Esophagus squamous epithelium (tissue), 5 donors: ENCODE measurements around the gene OR4P4. TPM values are rescaled to one million over a fixed set of nuclear protein-coding genes. Genes with fewer than 3 reads are reported as not detected.

Experiments used
- DNase-seq: peaks from one replicate; lab custom pipeline; 2025; lab: John Stamatoyannopoulos, UW
- H3K27ac ChIP-seq, 4 donors: fragments of 200-600 bp; sonication (generic); one replicate each; pipeline ENCODE4 v1.5.1; 2016 to 2019; ENCODE audit warnings: mild to moderate bottlenecking in 1 of 4
- H3K27me3 ChIP-seq, 4 donors: fragments of 200-600 bp; sonication (generic); 1 replicate in 3 of 4; 2 replicates in 1 of 4; pipeline versions ENCODE4 v1.5.1 to v1.6.0; 2017 to 2021; ENCODE audit warnings: antibody characterized with exemption in 1 of 4
- H3K36me3 ChIP-seq, 3 donors: fragments of 200-600 bp; sonication (generic); one replicate each; pipeline ENCODE4 v1.5.1; 2016 to 2019
- H3K4me1 ChIP-seq, 3 donors: fragments of 200-600 bp; sonication (generic); one replicate each; pipeline ENCODE4 v1.5.1; 2017 to 2019
- H3K4me3 ChIP-seq, 4 donors: fragments of 200-600 bp; sonication (generic); 1 replicate in 3 of 4; 2 replicates in 1 of 4; pipeline ENCODE4 v1.5.1; 2016 to 2019; ENCODE audit warnings: mild to moderate bottlenecking in 2 of 4, moderate library complexity in 1 of 4
- H3K9me3 ChIP-seq, 3 donors: fragments of 200-600 bp; sonication (generic); one replicate each; pipeline ENCODE4 v1.5.1; 2016 to 2019
- CTCF ChIP-seq, 6 experiments: fragments of 450-650 bp in 4 of 6; fragments of 200-600 bp in 2 of 6; sonication (generic) in 2 of 6; IDR thresholded peaks; one replicate each; pipeline ENCODE4 v1.5.1; 2016 to 2019; ENCODE audit warnings: antibody characterized with exemption in 6 of 6, mild to moderate bottlenecking in 4 of 6, moderate library complexity in 4 of 6
- POLR2A ChIP-seq, 4 donors: fragments of 450-650 bp; IDR thresholded peaks; one replicate each; pipeline ENCODE4 v1.6.1; 2017; ENCODE audit warnings: antibody characterized with exemption in 4 of 4, mild to moderate bottlenecking in 4 of 4, moderate library complexity in 3 of 4
- WGBS, 2 donors: methylation state at CpG; one replicate each; pipeline ENCODE4 v1.1.5; 2018; 5-methylcytosine and 5-hydroxymethylcytosine counted together
- intact Hi-C: fragments of 100-400 bp; cut with DNase I; formaldehyde crosslinking; loops from one replicate; pipeline ENCODE4 v1.15.0; 2022
- total RNA-seq, 4 donors: library from RNA; depleted of rRNA; stranded (reverse); fragments of >200 nt; gene quantifications; one replicate each; pipeline ENCODE4 v1.1.0, GENCODE V29; 2016
- donor health status: DM: yes; HTN: yes; CAD: no.

OR4P4 gene
- total RNA-seq, result not detected

- H3K27ac ChIP-seq, result no peak within 1 kb of the TSS
- H3K36me3 ChIP-seq, result no peaks in the 10 kb centered on the region
- no peaks in the 10 kb centered on the region for H3K27me3 ChIP-seq
- H3K4me3 ChIP-seq, result no peak within 1 kb of the TSS
- intact Hi-C loops, result no loop called here
- no peak for TF ChIP-seq CTCF (IDR thresholded peaks at IDR 0.05)
- no peak for TF ChIP-seq POLR2A (IDR thresholded peaks at IDR 0.05)
- H3K4me1 ChIP-seq, result no peaks in the 10 kb centered on the region
- no peaks in the 10 kb centered on the region for H3K9me3 ChIP-seq
- WGBS, 2 donors, result 37 to 39% methylated on average over 3 of the region's 3 CpGs
- no peak for DNase-seq
These were observed at the start of gene OR4P4 for GRCh38 chr11:55634813-55635212. Gene OR4P4 (plus strand): TSS chr11:55635113.

GRCh38 chr11:55607545-55607944, 27.4 kb upstream of the OR4P4 start, which contains the start of gene OR4C11:
Gene OR4C11 (minus strand): TSS chr11:55607645. CDS start chr11:55604373, 3,272 bp downstream.
- 15 to 49% methylated on average over 2 of the region's 2 CpGs for WGBS, 2 donors
- Histone ChIP-seq H3K4me1 (no peaks in the 10 kb centered on the region), H3K4me3 (no peak within 1 kb of the TSS), H3K27me3 (no peaks in the 10 kb centered on the region), H3K27ac (no peak within 1 kb of the TSS), H3K36me3 (no peaks in the 10 kb centered on the region), H3K9me3 (no peaks in the 10 kb centered on the region)
- DNase-seq, result no peak
- no peak for TF ChIP-seq CTCF (IDR thresholded peaks at IDR 0.05)
- TF ChIP-seq POLR2A (IDR thresholded peaks at IDR 0.05), result no peak
- intact Hi-C loops, result no loop called here

- DNase-seq, result no peak
- Histone ChIP-seq H3K27ac (no peak overlapping the region), H3K36me3 (no peaks in the 10 kb centered on the region), H3K4me3 (no peak overlapping the region), H3K27me3 (no peaks in the 10 kb centered on the region), H3K4me1 (no peaks in the 10 kb centered on the region), H3K9me3 (no peaks in the 10 kb centered on the region)
- 89 to 96% methylated on average over 1 of the region's 1 CpG for whole genome bisulfite sequencing, 2 donors
- intact Hi-C loops, result no loop called here
- TF ChIP-seq CTCF (IDR thresholded peaks at IDR 0.05), result no peak
- TF ChIP-seq POLR2A (IDR thresholded peaks at IDR 0.05), result no peak
These were observed 10.4 kb upstream of the OR4P4 start for GRCh38 chr11:55624531-55624930.

- Histone ChIP-seq H3K9me3 (no peaks in the 10 kb centered on the region), H3K36me3 (no peaks in the 10 kb centered on the region), H3K4me1 (no peaks in the 10 kb centered on the region), H3K27me3 (no peaks in the 10 kb centered on the region), H3K4me3 (no peak within 1 kb of the TSS), H3K27ac (no peak within 1 kb of the TSS)
- no peak for DNase-seq
- intact Hi-C loops, result no loop called here
- WGBS, 2 donors, result 68 to 71% methylated on average over 2 of the region's 2 CpGs
- TF ChIP-seq POLR2A (IDR thresholded peaks at IDR 0.05) (no peak), CTCF (IDR thresholded peaks at IDR 0.05) (no peak)
These were observed 13.1 kb downstream of the OR4P4 start, which contains the start of gene OR4S2 for GRCh38 chr11:55648027-55648426. Gene OR4S2 (plus strand): TSS chr11:55648327. CDS start chr11:55650904, 2,577 bp downstream.

- H3K27ac ChIP-seq, result no peak overlapping the region
- no peaks in the 10 kb centered on the region for H3K9me3 ChIP-seq
- TF ChIP-seq POLR2A (IDR thresholded peaks at IDR 0.05), result no peak
- no peak for TF ChIP-seq CTCF (IDR thresholded peaks at IDR 0.05)
- H3K27me3 ChIP-seq, result no peaks in the 10 kb centered on the region
- no peak overlapping the region for H3K4me3 ChIP-seq
- 43 to 58% methylated on average over 1 of the region's 1 CpG for WGBS, 2 donors
- intact Hi-C loops, result no loop called here
- no peaks in the 10 kb centered on the region for H3K4me1 ChIP-seq
- DNase-seq, result no peak
- H3K36me3 ChIP-seq, result no peaks in the 10 kb centered on the region
These were observed 17.6 kb downstream of the OR4P4 start for GRCh38 chr11:55652560-55652959.
